ENCODE measurements around the gene STRN3.
"Not testable (repeated sequence)": the region's sequence is repeated elsewhere in the genome, so short reads cannot be mapped to it uniquely, and the experiment has no call there.

Gene STRN3

DNA sequence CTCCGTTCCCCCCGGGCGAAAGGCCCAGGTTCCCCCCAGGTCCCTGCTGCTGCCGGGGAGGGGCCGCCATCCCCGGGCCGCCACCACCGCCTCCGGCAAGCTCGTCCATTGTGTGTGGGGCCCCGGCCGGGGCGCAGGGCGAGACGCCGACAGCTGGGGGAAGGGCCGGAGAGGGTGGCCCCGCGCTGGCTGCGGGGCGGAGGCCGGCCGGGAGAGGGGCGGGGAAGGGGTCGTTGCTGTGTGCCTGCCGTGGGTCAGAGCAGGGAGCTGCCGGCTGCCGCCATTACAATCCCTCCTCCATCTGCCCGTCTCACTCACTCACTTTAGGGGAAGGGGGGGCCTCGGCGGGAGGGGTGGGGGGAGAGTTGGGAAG, at the start of gene STRN3:
TSS of gene STRN3 (minus strand) at position 303 of the 373 bp plus-strand sequence. CDS start at position 109, 194 bp downstream.
- TF ChIP-seq, protein P1, sequence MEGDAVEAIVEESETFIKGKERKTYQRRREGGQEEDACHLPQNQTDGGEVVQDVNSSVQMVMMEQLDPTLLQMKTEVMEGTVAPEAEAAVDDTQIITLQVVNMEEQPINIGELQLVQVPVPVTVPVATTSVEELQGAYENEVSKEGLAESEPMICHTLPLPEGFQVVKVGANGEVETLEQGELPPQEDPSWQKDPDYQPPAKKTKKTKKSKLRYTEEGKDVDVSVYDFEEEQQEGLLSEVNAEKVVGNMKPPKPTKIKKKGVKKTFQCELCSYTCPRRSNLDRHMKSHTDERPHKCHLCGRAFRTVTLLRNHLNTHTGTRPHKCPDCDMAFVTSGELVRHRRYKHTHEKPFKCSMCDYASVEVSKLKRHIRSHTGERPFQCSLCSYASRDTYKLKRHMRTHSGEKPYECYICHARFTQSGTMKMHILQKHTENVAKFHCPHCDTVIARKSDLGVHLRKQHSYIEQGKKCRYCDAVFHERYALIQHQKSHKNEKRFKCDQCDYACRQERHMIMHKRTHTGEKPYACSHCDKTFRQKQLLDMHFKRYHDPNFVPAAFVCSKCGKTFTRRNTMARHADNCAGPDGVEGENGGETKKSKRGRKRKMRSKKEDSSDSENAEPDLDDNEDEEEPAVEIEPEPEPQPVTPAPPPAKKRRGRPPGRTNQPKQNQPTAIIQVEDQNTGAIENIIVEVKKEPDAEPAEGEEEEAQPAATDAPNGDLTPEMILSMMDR (IDR thresholded peaks at IDR 0.05; ENCODE audit: control insufficient read depth, extremely low read depth, insufficient read depth), result no peak
- H3K4me3 ChIP-seq (ENCODE audit: low read depth, low read length), result peak within 1 kb of the TSS; percentile 79
- no peak for DNase-seq (ENCODE audit: low read depth)

- TF ChIP-seq, protein P1 (IDR thresholded peaks at IDR 0.05; ENCODE audit: control insufficient read depth, extremely low read depth, insufficient read depth), result no peak
- DNase-seq (ENCODE audit: low read depth), result no peak
- H3K4me3 ChIP-seq (ENCODE audit: low read depth, low read length), result no peak overlapping the region
Measured at GRCh38 chr14:31075144-31075543, 49.0 kb upstream of the STRN3 start.

GRCh38 chr14:31071151-31071550, 45.0 kb upstream of the STRN3 start:
- no peak overlapping the region for H3K4me3 ChIP-seq (ENCODE audit: low read depth, low read length)
- no peak for DNase-seq (ENCODE audit: low read depth)
- TF ChIP-seq, protein P1 (IDR thresholded peaks at IDR 0.05; ENCODE audit: control insufficient read depth, extremely low read depth, insufficient read depth), result no peak

DNA sequence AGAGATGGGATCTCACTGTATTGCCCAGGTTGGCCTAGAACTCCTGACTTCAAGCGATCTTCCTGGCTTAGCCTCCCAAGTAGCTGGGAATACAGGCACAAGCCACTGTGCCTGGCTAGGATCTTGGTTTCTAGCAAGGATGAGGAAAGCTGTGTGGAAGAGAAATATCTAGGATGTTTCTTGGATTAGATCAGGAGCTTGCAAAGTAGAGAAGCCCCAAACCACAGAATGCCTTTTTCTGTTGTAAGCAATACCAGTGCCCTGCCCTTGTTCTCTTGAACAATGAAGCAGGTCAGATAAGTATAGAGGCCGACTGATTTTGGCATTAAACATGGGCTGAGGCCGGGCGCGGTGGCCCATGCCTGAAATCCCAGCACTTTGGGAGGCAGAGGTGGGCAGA, 44.3 kb upstream of the STRN3 start:
- TF ChIP-seq, protein P1 (IDR thresholded peaks at IDR 0.05; ENCODE audit: control insufficient read depth, extremely low read depth, insufficient read depth), result no peak
- DNase-seq (ENCODE audit: low read depth), result no peak
- no peak overlapping the region for H3K4me3 ChIP-seq (ENCODE audit: low read depth, low read length)

DNA sequence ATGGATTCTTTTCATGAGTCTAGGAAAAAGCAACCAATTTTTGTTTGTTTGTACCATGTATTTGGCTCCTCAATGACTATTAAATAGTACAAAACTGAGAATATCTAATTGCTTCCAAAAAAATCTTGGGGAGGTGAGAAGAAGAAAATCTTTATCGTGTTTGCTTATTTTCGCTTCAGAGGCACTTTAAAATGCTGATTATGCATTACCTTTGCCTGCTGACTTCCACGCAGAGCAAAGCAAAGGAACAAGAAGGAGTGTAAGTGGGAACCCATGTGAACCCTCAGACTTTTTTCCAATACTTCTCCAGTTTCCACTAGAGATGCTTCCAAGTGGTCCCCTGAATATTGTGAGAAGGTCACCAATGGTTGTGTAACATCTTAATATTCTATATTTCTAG, 43.2 kb upstream of the STRN3 start:
- DNase-seq (ENCODE audit: low read depth), result no peak
- no peak overlapping the region for H3K4me3 ChIP-seq (ENCODE audit: low read depth, low read length)
- TF ChIP-seq, protein P1 (IDR thresholded peaks at IDR 0.05; ENCODE audit: control insufficient read depth, extremely low read depth, insufficient read depth), result no peak

DNA sequence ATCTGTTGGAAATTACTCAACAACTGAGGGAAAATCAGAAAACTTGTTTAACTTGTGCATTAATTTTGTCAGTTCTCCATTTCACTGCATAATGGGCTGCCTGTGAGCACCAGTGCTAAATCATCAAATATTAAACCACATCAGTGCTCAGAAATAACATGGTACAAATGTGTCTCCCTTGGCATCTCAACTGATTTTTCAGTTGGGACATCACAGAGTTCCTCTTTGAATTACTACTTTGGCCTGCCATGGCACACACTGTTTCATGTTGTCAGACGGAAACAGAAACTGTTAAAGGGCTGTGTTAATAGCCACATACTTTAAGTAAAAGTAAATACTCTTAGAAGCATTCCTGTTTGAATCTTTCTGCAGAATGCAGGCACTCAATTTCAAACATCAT, 42.1 kb upstream of the STRN3 start:
- no peak overlapping the region for H3K4me3 ChIP-seq (ENCODE audit: low read depth, low read length)
- TF ChIP-seq, protein P1 (IDR thresholded peaks at IDR 0.05; ENCODE audit: control insufficient read depth, extremely low read depth, insufficient read depth), result no peak
- DNase-seq (ENCODE audit: low read depth), result no peak

DNA sequence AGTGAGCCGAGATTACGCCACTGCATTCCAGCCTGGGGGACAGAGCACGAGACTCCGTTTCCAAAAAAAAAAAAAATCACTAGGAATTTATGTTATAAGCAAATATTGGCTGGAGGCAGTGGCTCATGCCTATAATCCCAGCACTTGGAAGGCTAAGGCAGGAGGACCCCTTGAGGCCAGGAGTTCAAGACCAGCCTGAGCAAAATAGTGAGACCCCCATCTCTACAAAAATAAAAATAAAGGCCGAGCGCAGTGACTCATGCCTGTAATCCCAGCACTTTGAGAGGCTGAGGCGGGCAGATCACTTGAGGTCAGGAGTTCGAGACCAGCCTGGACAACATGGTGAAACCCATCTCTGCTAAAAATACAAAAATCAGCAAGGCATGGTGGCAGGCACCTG, 36.7 kb upstream of the STRN3 start:
- not testable (repeated sequence) for H3K4me3 ChIP-seq (ENCODE audit: low read depth, low read length); DNase-seq (ENCODE audit: low read depth)
